ENCODE measurements around the gene CCL18.
"Not testable (repeated sequence)": the region's sequence is repeated elsewhere in the genome, so short reads cannot be mapped to it uniquely, and the experiment has no call there.

- TF ChIP-seq POLR2A (IDR thresholded peaks at IDR 0.05; ENCODE audit: low read depth, low read length); CTCF (IDR thresholded peaks at IDR 0.05; ENCODE audit: extremely low read depth in 1 of 2, insufficient read depth in 1 of 2, low read depth in 1 of 2, low read length in 2 of 2); POLR2AphosphoS5 (IDR thresholded peaks at IDR 0.05; ENCODE audit: insufficient read depth, low read depth, low read length); EZH2 (IDR thresholded peaks at IDR 0.05; ENCODE audit: borderline replicate concordance, low read depth, low read length, severe bottlenecking): not testable (repeated sequence)
Observed at GRCh38 chr17:36104246-36104645, 40.2 kb downstream of the CCL18 start.
